ENCODE results near the gene ANAPC5.

The ANAPC5 gene

GRCh38 chr12:121331248-121331647 is 21.0 kb downstream of the ANAPC5 start:
- Histone ChIP-seq H3K4ac (ENCODE audit: low read depth, low read length) (no peak overlapping the region), H3K36me3 (ENCODE audit: control insufficient read depth, insufficient read depth, low read length) (peaks cover 19% of the 10 kb centered on the region), H3K27ac (ENCODE audit: low read depth, low read length) (no peak overlapping the region), H3K79me1 (ENCODE audit: low read length) (no peaks in the 10 kb centered on the region), H3K18ac (ENCODE audit: low read length) (no peak overlapping the region), H4K5ac (ENCODE audit: low read length) (no peak overlapping the region), H3K27me3 (ENCODE audit: insufficient read depth, low read length, poor library complexity) (no peaks in the 10 kb centered on the region), H2BK5ac (ENCODE audit: low read length) (no peak overlapping the region), H3K4me3 (ENCODE audit: low read length) (no peak overlapping the region), H3K4me1 (ENCODE audit: control insufficient read depth, low read depth, low read length) (no peaks in the 10 kb centered on the region), H2AK5ac (ENCODE audit: low read length) (no peak overlapping the region), H2BK15ac (replicated peaks; ENCODE audit: low read depth) (no peak overlapping the region), H3K79me2 (ENCODE audit: control insufficient read depth, insufficient read depth, low read length) (no peaks in the 10 kb centered on the region), H3K56ac (ENCODE audit: low read length) (no peak overlapping the region), H4K8ac (ENCODE audit: low read depth, low read length) (no peak overlapping the region), H2BK120ac (ENCODE audit: low read depth, low read length) (no peak overlapping the region), H3K23ac (ENCODE audit: low read length) (no peak overlapping the region), H3K4me2 (ENCODE audit: low read length) (no peak overlapping the region), H3K9ac (ENCODE audit: low read length) (no peak overlapping the region)
- no CpG with 5 or more reads among the region's 6 CpGs for WGBS (ENCODE audit: extremely low coverage, insufficient coverage, low lambda C conversion rate)
- no peak for DNase-seq

GRCh38 chr12:121330692-121331091 is 21.5 kb downstream of the ANAPC5 start:
- H3K79me1 ChIP-seq (ENCODE audit: low read length): no peaks in the 10 kb centered on the region
- H3K4ac ChIP-seq (ENCODE audit: low read depth, low read length): no peak overlapping the region
- no peak overlapping the region for H3K23ac ChIP-seq (ENCODE audit: low read length)
- no peak overlapping the region for H2BK120ac ChIP-seq (ENCODE audit: low read depth, low read length)
- no peak overlapping the region for H3K27ac ChIP-seq (ENCODE audit: low read depth, low read length)
- H3K36me3 ChIP-seq (ENCODE audit: control insufficient read depth, insufficient read depth, low read length): peaks cover 19% of the 10 kb centered on the region
- H4K5ac ChIP-seq (ENCODE audit: low read length): no peak overlapping the region
- H3K79me2 ChIP-seq (ENCODE audit: control insufficient read depth, insufficient read depth, low read length): no peaks in the 10 kb centered on the region
- H2BK5ac ChIP-seq (ENCODE audit: low read length): no peak overlapping the region
- H2AK5ac ChIP-seq (ENCODE audit: low read length): no peak overlapping the region
- no peaks in the 10 kb centered on the region for H3K27me3 ChIP-seq (ENCODE audit: insufficient read depth, low read length, poor library complexity)
- no peak overlapping the region for H3K4me2 ChIP-seq (ENCODE audit: low read length)
- H3K4me1 ChIP-seq (ENCODE audit: control insufficient read depth, low read depth, low read length): no peaks in the 10 kb centered on the region
- DNase-seq: no peak
- no peak overlapping the region for H2BK15ac ChIP-seq (replicated peaks; ENCODE audit: low read depth)
- no peak overlapping the region for H3K9ac ChIP-seq (ENCODE audit: low read length)
- no peak overlapping the region for H3K56ac ChIP-seq (ENCODE audit: low read length)
- H3K4me3 ChIP-seq (ENCODE audit: low read length): no peak overlapping the region
- H4K8ac ChIP-seq (ENCODE audit: low read depth, low read length): no peak overlapping the region
- no peak overlapping the region for H3K18ac ChIP-seq (ENCODE audit: low read length)

- no peak overlapping the region for H3K18ac ChIP-seq (ENCODE audit: low read length)
- H3K9ac ChIP-seq (ENCODE audit: low read length): no peak overlapping the region
- H3K56ac ChIP-seq (ENCODE audit: low read length): no peak overlapping the region
- no peaks in the 10 kb centered on the region for H3K79me1 ChIP-seq (ENCODE audit: low read length)
- no peak overlapping the region for H3K27ac ChIP-seq (ENCODE audit: low read depth, low read length)
- DNase-seq: no peak
- no peak overlapping the region for H4K5ac ChIP-seq (ENCODE audit: low read length)
- H3K4ac ChIP-seq (ENCODE audit: low read depth, low read length): no peak overlapping the region
- H3K4me2 ChIP-seq (ENCODE audit: low read length): no peak overlapping the region
- no peaks in the 10 kb centered on the region for H3K27me3 ChIP-seq (ENCODE audit: insufficient read depth, low read length, poor library complexity)
- H2BK5ac ChIP-seq (ENCODE audit: low read length): no peak overlapping the region
- no peak overlapping the region for H2BK120ac ChIP-seq (ENCODE audit: low read depth, low read length)
- H2BK15ac ChIP-seq (replicated peaks; ENCODE audit: low read depth): no peak overlapping the region
- no peak overlapping the region for H3K23ac ChIP-seq (ENCODE audit: low read length)
- peaks cover 19% of the 10 kb centered on the region for H3K36me3 ChIP-seq (ENCODE audit: control insufficient read depth, insufficient read depth, low read length)
- no peak overlapping the region for H4K8ac ChIP-seq (ENCODE audit: low read depth, low read length)
- H3K79me2 ChIP-seq (ENCODE audit: control insufficient read depth, insufficient read depth, low read length): no peaks in the 10 kb centered on the region
- no peak overlapping the region for H2AK5ac ChIP-seq (ENCODE audit: low read length)
- H3K4me3 ChIP-seq (ENCODE audit: low read length): no peak overlapping the region
- no CpG with 5 or more reads among the region's 4 CpGs for WGBS (ENCODE audit: extremely low coverage, insufficient coverage, low lambda C conversion rate)
- H3K4me1 ChIP-seq (ENCODE audit: control insufficient read depth, low read depth, low read length): no peaks in the 10 kb centered on the region
These were observed 22.0 kb downstream of the ANAPC5 start for GRCh38 chr12:121330195-121330594.

- no peak overlapping the region for H3K27ac ChIP-seq (ENCODE audit: low read depth, low read length)
- no peak overlapping the region for H3K4me3 ChIP-seq (ENCODE audit: low read length)
- H2BK120ac ChIP-seq (ENCODE audit: low read depth, low read length): no peak overlapping the region
- H2AK5ac ChIP-seq (ENCODE audit: low read length): no peak overlapping the region
- H2BK5ac ChIP-seq (ENCODE audit: low read length): no peak overlapping the region
- H2BK15ac ChIP-seq (replicated peaks; ENCODE audit: low read depth): no peak overlapping the region
- H3K79me2 ChIP-seq (ENCODE audit: control insufficient read depth, insufficient read depth, low read length): no peaks in the 10 kb centered on the region
- no peak overlapping the region for H3K9ac ChIP-seq (ENCODE audit: low read length)
- H3K4me1 ChIP-seq (ENCODE audit: control insufficient read depth, low read depth, low read length): no peaks in the 10 kb centered on the region
- no peak overlapping the region for H4K8ac ChIP-seq (ENCODE audit: low read depth, low read length)
- H3K56ac ChIP-seq (ENCODE audit: low read length): no peak overlapping the region
- no peak overlapping the region for H3K4me2 ChIP-seq (ENCODE audit: low read length)
- H3K27me3 ChIP-seq (ENCODE audit: insufficient read depth, low read length, poor library complexity): no peaks in the 10 kb centered on the region
- H3K79me1 ChIP-seq (ENCODE audit: low read length): no peaks in the 10 kb centered on the region
- WGBS (ENCODE audit: extremely low coverage, insufficient coverage, low lambda C conversion rate): no CpG with 5 or more reads among the region's 4 CpGs
- no peak for DNase-seq
- no peak overlapping the region for H3K18ac ChIP-seq (ENCODE audit: low read length)
- peaks cover 19% of the 10 kb centered on the region for H3K36me3 ChIP-seq (ENCODE audit: control insufficient read depth, insufficient read depth, low read length)
- H4K5ac ChIP-seq (ENCODE audit: low read length): no peak overlapping the region
- no peak overlapping the region for H3K23ac ChIP-seq (ENCODE audit: low read length)
- H3K4ac ChIP-seq (ENCODE audit: low read depth, low read length): no peak overlapping the region
These were observed 23.6 kb downstream of the ANAPC5 start for GRCh38 chr12:121328620-121329019.

- Histone ChIP-seq H3K27me3 (ENCODE audit: insufficient read depth, low read length, poor library complexity) (no peaks in the 10 kb centered on the region), H3K36me3 (ENCODE audit: control insufficient read depth, insufficient read depth, low read length) (peaks cover 17% of the 10 kb centered on the region), H3K27ac (ENCODE audit: low read depth, low read length) (no peak overlapping the region), H2BK5ac (ENCODE audit: low read length) (no peak overlapping the region), H3K23ac (ENCODE audit: low read length) (no peak overlapping the region), H4K8ac (ENCODE audit: low read depth, low read length) (no peak overlapping the region), H3K4me2 (ENCODE audit: low read length) (no peak overlapping the region), H2BK15ac (replicated peaks; ENCODE audit: low read depth) (no peak overlapping the region), H3K4me1 (ENCODE audit: control insufficient read depth, low read depth, low read length) (no peaks in the 10 kb centered on the region), H2BK120ac (ENCODE audit: low read depth, low read length) (no peak overlapping the region), H3K4me3 (ENCODE audit: low read length) (no peak overlapping the region), H3K79me1 (ENCODE audit: low read length) (no peaks in the 10 kb centered on the region), H4K5ac (ENCODE audit: low read length) (no peak overlapping the region), H3K56ac (ENCODE audit: low read length) (no peak overlapping the region), H3K9ac (ENCODE audit: low read length) (no peak overlapping the region), H3K18ac (ENCODE audit: low read length) (no peak overlapping the region), H2AK5ac (ENCODE audit: low read length) (no peak overlapping the region), H3K4ac (ENCODE audit: low read depth, low read length) (no peak overlapping the region), H3K79me2 (ENCODE audit: control insufficient read depth, insufficient read depth, low read length) (no peaks in the 10 kb centered on the region)
- no peak for DNase-seq
- no CpG with 5 or more reads among the region's 21 CpGs for WGBS (ENCODE audit: extremely low coverage, insufficient coverage, low lambda C conversion rate)
These were observed 25.1 kb downstream of the ANAPC5 start for GRCh38 chr12:121326996-121327674.

GRCh38 chr12:121325922-121326396 is 26.3 kb downstream of the ANAPC5 start:
- no peak overlapping the region for H2BK15ac ChIP-seq (replicated peaks; ENCODE audit: low read depth)
- no peak overlapping the region for H4K5ac ChIP-seq (ENCODE audit: low read length)
- no peak overlapping the region for H4K8ac ChIP-seq (ENCODE audit: low read depth, low read length)
- no peak overlapping the region for H2AK5ac ChIP-seq (ENCODE audit: low read length)
- no peak overlapping the region for H3K23ac ChIP-seq (ENCODE audit: low read length)
- no peak overlapping the region for H3K9ac ChIP-seq (ENCODE audit: low read length)
- no peaks in the 10 kb centered on the region for H3K4me1 ChIP-seq (ENCODE audit: control insufficient read depth, low read depth, low read length)
- no peak overlapping the region for H3K56ac ChIP-seq (ENCODE audit: low read length)
- H3K18ac ChIP-seq (ENCODE audit: low read length): no peak overlapping the region
- no CpG with 5 or more reads among the region's 5 CpGs for WGBS (ENCODE audit: extremely low coverage, insufficient coverage, low lambda C conversion rate)
- DNase-seq: peak; percentile 6
- no peaks in the 10 kb centered on the region for H3K79me2 ChIP-seq (ENCODE audit: control insufficient read depth, insufficient read depth, low read length)
- no peak overlapping the region for H2BK120ac ChIP-seq (ENCODE audit: low read depth, low read length)
- no peak overlapping the region for H3K4ac ChIP-seq (ENCODE audit: low read depth, low read length)
- H3K4me2 ChIP-seq (ENCODE audit: low read length): no peak overlapping the region
- H3K79me1 ChIP-seq (ENCODE audit: low read length): no peaks in the 10 kb centered on the region
- H3K4me3 ChIP-seq (ENCODE audit: low read length): no peak overlapping the region
- no peak overlapping the region for H3K27ac ChIP-seq (ENCODE audit: low read depth, low read length)
- no peak overlapping the region for H2BK5ac ChIP-seq (ENCODE audit: low read length)
- H3K36me3 ChIP-seq (ENCODE audit: control insufficient read depth, insufficient read depth, low read length): peaks cover 15% of the 10 kb centered on the region
- H3K27me3 ChIP-seq (ENCODE audit: insufficient read depth, low read length, poor library complexity): no peaks in the 10 kb centered on the region
